Activated CD4-positive, alpha-beta T cell treated with anti-CD3 and anti-CD28 coated beads for 36 hours (primary cell): ENCODE results near the gene HS2ST1. TPM values are rescaled to one million over a fixed set of nuclear protein-coding genes. Genes with fewer than 3 reads are reported as not detected.

Experiments
- ATAC-seq: fragments of 200-7000 bp; cut with Tn5 transposase; one replicate; pipeline ENCODE4 v1.10.0; 2021; ENCODE audit warnings: mild to moderate bottlenecking, moderate library complexity
- CTCF ChIA-PET: fragments of 350-600 bp; sonication (Branson Sonifier 250); formaldehyde crosslinking; loops from one replicate; lab custom pipeline; 2021; ENCODE audit warnings: antibody characterized with exemption; lab: Charles Lee
- POLR2A ChIA-PET: fragments of 350-600 bp; sonication (Branson Sonifier 250); formaldehyde crosslinking; loops from one replicate; lab custom pipeline; 2021; ENCODE audit warnings: antibody characterized with exemption, inconsistent platforms; lab: Charles Lee
- DNase-seq: peaks from one replicate; pipeline ENCODE4 v3.0.0-alpha.2; 2020
- H3K27ac Mint-ChIP-seq: one replicate; pipeline ENCODE4 v1.8.0; 2021; ENCODE audit warnings: mixed read lengths
- H3K27me3 Mint-ChIP-seq: one replicate; pipeline ENCODE4 v1.8.0; 2021; ENCODE audit warnings: mixed read lengths
- H3K36me3 Mint-ChIP-seq: one replicate; pipeline ENCODE4 v1.8.0; 2021; ENCODE audit warnings: low read depth, mixed read lengths
- H3K4me1 Mint-ChIP-seq: one replicate; pipeline ENCODE4 v1.8.0; 2021; ENCODE audit warnings: mixed read lengths
- H3K4me3 Mint-ChIP-seq: one replicate; pipeline ENCODE4 v1.8.0; 2021; ENCODE audit warnings: mild to moderate bottlenecking, moderate library complexity, mixed read lengths
- H3K9me3 Mint-ChIP-seq: one replicate; pipeline ENCODE4 v1.8.0; 2021; ENCODE audit warnings: low read depth, mixed read lengths
- intact Hi-C, 2 experiments: fragments of 100-400 bp; cut with DNase I in 1 of 2; cut with micrococcal nuclease in 1 of 2; formaldehyde crosslinking; loops; one replicate each; pipeline versions ENCODE4 v1.14.2 to v1.15.1; 2022 to 2024; cut with DNase I, micrococcal nuclease
- total RNA-seq, 2 experiments: library from RNA; stranded (reverse); gene quantifications; one replicate each; pipeline ENCODE4 v1.2.3, GENCODE V29; 2021

HS2ST1 gene
- total RNA-seq, 2 experiments from 2014 or later, result 21.3 to 22.2 TPM

DNA sequence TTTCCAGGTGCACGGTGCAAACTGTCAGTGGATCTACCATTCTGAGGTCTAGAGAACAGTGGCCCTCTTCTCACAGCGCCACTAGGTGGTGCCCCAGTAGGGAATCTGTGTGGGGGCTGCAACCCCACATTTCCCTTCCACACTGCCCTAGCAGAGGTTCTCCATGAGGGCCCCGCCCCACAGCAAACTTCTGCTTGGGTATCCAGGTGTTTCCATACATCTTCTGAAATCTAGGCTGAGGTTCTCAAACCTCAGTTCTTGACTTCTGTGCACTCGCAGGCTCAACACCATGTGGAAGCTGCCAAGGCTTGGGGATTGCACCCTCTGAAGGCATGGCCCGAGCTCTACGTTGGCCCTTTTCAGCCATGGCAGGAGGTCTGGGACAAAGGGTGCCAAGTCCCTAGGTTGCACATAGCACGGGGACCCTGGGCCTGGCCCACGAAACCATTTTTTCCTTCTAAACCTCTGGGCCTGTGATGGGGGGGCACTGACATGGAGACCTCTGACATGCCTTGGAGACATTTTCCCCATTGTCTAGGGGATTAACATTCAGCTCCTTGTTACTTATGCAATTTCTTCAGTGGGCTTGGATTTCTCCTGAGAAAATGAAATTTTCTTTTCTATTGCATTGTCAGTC, 10.0 kb downstream of the HS2ST1 start:
- H3K36me3 Mint-ChIP-seq, result peaks cover 23% of the 10 kb centered on the region
- ATAC-seq (no peak), DNase-seq (no peak)
- peaks cover 24% of the 10 kb centered on the region for H3K9me3 Mint-ChIP-seq
- ChIA-PET CTCF (no interaction called here), POLR2A (no interaction called here)
- intact Hi-C loops, result no loop called here
- H3K4me1 Mint-ChIP-seq, result peaks cover 18% of the 10 kb centered on the region
- H3K4me3 Mint-ChIP-seq, result no peak overlapping the region
- no peak overlapping the region for H3K27ac Mint-ChIP-seq
- no peaks in the 10 kb centered on the region for H3K27me3 Mint-ChIP-seq

- H3K27me3 Mint-ChIP-seq, result no peaks in the 10 kb centered on the region
- CTCF ChIA-PET, result no interaction called here
- POLR2A ChIA-PET, result no interaction called here
- no peak for ATAC-seq
- no peak overlapping the region for H3K4me3 Mint-ChIP-seq
- DNase-seq, result no peak
- peaks cover 18% of the 10 kb centered on the region for H3K4me1 Mint-ChIP-seq
- H3K9me3 Mint-ChIP-seq, result peaks cover 24% of the 10 kb centered on the region
- no peak overlapping the region for H3K27ac Mint-ChIP-seq
- intact Hi-C loops, result no loop called here
- H3K36me3 Mint-ChIP-seq, result peaks cover 23% of the 10 kb centered on the region
Measured at GRCh38 chr1:86925742-86926141, 11.3 kb downstream of the HS2ST1 start.

- POLR2A ChIA-PET, result no interaction called here
- ATAC-seq (no peak), DNase-seq (no peak)
- intact Hi-C loops, result no loop called here
- H3K4me3 Mint-ChIP-seq, result no peak overlapping the region
- no peak overlapping the region for H3K27ac Mint-ChIP-seq
- CTCF ChIA-PET, result interaction anchor here (1.0 to 1.2 kb wide), 3 partner anchors 11 to 158 kb away, joined by 3 to 5 read pairs (median 4); partner anchors contain the start of gene HS2ST1
- H3K36me3 Mint-ChIP-seq, result peaks cover 23% of the 10 kb centered on the region
- H3K27me3 Mint-ChIP-seq, result no peaks in the 10 kb centered on the region
- H3K4me1 Mint-ChIP-seq, result peaks cover 19% of the 10 kb centered on the region
- H3K9me3 Mint-ChIP-seq, result peaks cover 24% of the 10 kb centered on the region
Measured at GRCh38 chr1:86926883-86927282, 12.4 kb downstream of the HS2ST1 start.

- ChIA-PET CTCF (no interaction called here), POLR2A (no interaction called here)
- H3K36me3 Mint-ChIP-seq, result peaks cover 12% of the 10 kb centered on the region
- no peak overlapping the region for H3K4me3 Mint-ChIP-seq
- intact Hi-C loops, result no loop called here
- no peak for ATAC-seq
- peaks cover 30% of the 10 kb centered on the region for H3K4me1 Mint-ChIP-seq
- H3K27me3 Mint-ChIP-seq, result no peaks in the 10 kb centered on the region
- no peak overlapping the region for H3K27ac Mint-ChIP-seq
- DNase-seq, result no peak
- H3K9me3 Mint-ChIP-seq, result peaks cover 13% of the 10 kb centered on the region
Measured at GRCh38 chr1:86928819-86929218, 14.4 kb downstream of the HS2ST1 start.

- Mint-ChIP-seq H3K27ac (no peak overlapping the region), H3K4me3 (no peak overlapping the region), H3K9me3 (no peaks in the 10 kb centered on the region), H3K36me3 (no peaks in the 10 kb centered on the region), H3K27me3 (no peaks in the 10 kb centered on the region), H3K4me1 (peaks cover 23% of the 10 kb centered on the region)
- ChIA-PET CTCF (interaction anchor here (1.6 to 2.3 kb wide), 2 partner anchors 17 to 19 kb away, joined by 5 to 7 read pairs; partner anchors contain the start of gene SELENOF), POLR2A (no interaction called here)
- DNase-seq, result no peak
- intact Hi-C loops, result no loop called here
- ATAC-seq, result no peak
Measured at GRCh38 chr1:86933051-86933450, 18.6 kb downstream of the HS2ST1 start.

DNA sequence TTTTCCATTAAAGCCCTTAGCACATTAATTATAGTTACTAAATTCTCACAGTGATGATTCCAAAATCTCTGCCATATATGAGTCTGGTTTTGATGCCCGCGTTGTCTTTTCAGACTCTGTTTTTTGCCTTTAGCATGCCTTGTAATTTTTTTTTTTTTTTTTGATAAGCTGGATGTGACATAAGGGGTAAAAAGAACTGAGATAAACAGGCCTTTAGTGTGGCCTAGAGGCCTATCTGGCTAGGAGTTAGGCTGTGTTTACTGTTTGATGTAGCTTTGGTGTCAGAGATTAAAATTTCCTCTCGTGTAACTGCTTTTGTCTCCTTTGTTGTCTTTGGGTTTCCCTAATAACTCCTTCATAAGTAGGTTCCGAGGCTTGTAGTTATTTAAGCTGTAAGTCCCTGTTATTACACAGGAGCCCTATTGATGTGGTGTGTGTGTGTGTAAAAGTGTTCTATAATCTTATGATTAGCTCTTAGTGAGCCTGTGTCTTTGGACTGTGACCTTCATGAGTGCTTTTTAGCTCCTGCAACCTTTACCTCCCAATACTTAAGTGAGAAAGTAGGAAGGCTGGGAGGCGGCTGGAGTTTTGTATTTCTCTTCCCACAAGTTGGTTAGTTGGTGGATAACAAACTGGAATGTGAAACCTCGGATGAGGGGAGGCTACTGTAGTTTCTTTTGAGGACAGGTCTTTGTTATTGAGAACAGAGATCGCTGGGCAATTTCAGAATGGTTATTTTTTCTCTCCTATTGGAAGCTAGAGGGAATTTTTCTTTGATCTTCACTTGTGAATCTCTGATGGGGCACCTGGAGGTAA, 19.3 kb downstream of the HS2ST1 start:
- Mint-ChIP-seq H3K9me3 (no peaks in the 10 kb centered on the region), H3K27me3 (no peaks in the 10 kb centered on the region), H3K27ac (peak overlapping the region; percentile 16), H3K4me1 (peaks cover 27% of the 10 kb centered on the region), H3K36me3 (no peaks in the 10 kb centered on the region), H3K4me3 (no peak overlapping the region)
- intact Hi-C loops, result no loop called here
- ChIA-PET CTCF (interaction anchor here (1.0 to 2.3 kb wide), 4 partner anchors 18 to 61 kb away, joined by 3 to 7 read pairs (median 5); partner anchors contain the start of gene SELENOF), POLR2A (interaction anchor here (0.7 kb wide), 1 partner anchor 18 kb away, joined by 3 read pairs; no protein-coding TSS in a partner anchor)
- no peak for DNase-seq
- ATAC-seq, result no peak

GRCh38 chr1:86938450-86938849, 24.0 kb downstream of the HS2ST1 start:
- Mint-ChIP-seq H3K4me3 (no peak overlapping the region), H3K27ac (no peak overlapping the region), H3K36me3 (no peaks in the 10 kb centered on the region), H3K4me1 (peaks cover 18% of the 10 kb centered on the region), H3K9me3 (no peaks in the 10 kb centered on the region), H3K27me3 (no peaks in the 10 kb centered on the region)
- CTCF ChIA-PET, result no interaction called here
- intact Hi-C loops, result no loop called here
- POLR2A ChIA-PET, result no interaction called here
- no peak for ATAC-seq
- no peak for DNase-seq

DNA sequence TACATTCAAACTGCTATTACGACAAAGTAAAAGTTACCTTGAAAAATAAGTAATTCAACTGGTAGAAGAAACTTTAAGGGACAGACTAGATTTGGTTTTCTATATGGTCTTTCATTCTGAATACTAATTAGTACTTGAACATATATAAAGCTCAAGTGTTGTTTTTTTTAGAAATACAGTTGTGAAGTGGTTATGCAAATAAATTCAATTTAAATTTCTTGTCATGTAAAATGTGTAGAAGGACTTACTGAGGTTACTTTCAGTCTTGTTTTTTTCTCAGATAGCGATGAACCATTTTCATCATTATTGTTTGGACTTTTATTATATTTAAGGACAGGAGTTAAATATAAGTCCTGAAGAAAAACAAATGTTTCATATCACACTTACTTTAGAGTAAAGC, 24.4 kb downstream of the HS2ST1 start:
- Mint-ChIP-seq H3K36me3 (no peaks in the 10 kb centered on the region), H3K4me3 (no peak overlapping the region), H3K9me3 (no peaks in the 10 kb centered on the region), H3K27me3 (no peaks in the 10 kb centered on the region), H3K27ac (no peak overlapping the region), H3K4me1 (peaks cover 14% of the 10 kb centered on the region)
- DNase-seq, result no peak
- ChIA-PET POLR2A (no interaction called here), CTCF (interaction anchor here (0.9 kb wide), 1 partner anchor 10 kb away, joined by 3 read pairs; no protein-coding TSS in a partner anchor)
- intact Hi-C loops, result no loop called here
- ATAC-seq, result no peak

DNA sequence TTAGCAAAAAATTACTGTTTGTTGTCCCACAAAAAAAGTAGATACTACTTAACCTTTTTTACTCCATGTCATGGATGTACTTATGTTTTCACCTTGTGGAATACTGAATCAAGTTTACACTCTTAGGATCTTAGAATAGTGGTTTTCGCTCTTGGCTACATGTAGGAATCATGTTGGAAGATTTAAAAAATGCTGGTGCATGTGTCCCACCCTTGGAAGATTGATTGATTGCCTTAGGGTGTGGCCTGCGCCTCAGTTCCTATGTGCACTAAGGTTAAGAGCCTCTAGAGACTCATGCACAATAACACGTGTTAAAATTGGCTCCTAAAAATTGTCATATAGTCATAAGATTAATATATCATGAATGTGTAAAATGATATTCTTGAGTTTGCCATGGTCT, 25.0 kb downstream of the HS2ST1 start:
- no peak overlapping the region for H3K4me3 Mint-ChIP-seq
- intact Hi-C loops, result no loop called here
- H3K27ac Mint-ChIP-seq, result no peak overlapping the region
- H3K9me3 Mint-ChIP-seq, result no peaks in the 10 kb centered on the region
- DNase-seq (no peak), ATAC-seq (no peak)
- CTCF ChIA-PET, result interaction anchor here (0.9 kb wide), 1 partner anchor 9 kb away, joined by 3 read pairs; no protein-coding TSS in a partner anchor
- H3K36me3 Mint-ChIP-seq, result no peaks in the 10 kb centered on the region
- no peaks in the 10 kb centered on the region for H3K27me3 Mint-ChIP-seq
- H3K4me1 Mint-ChIP-seq, result peaks cover 9% of the 10 kb centered on the region
- POLR2A ChIA-PET, result no interaction called here

GRCh38 chr1:86940599-86940998, 26.2 kb downstream of the HS2ST1 start:
- Mint-ChIP-seq H3K4me1 (peaks cover 7% of the 10 kb centered on the region), H3K27ac (no peak overlapping the region), H3K4me3 (no peak overlapping the region), H3K36me3 (no peaks in the 10 kb centered on the region), H3K27me3 (no peaks in the 10 kb centered on the region), H3K9me3 (no peaks in the 10 kb centered on the region)
- CTCF ChIA-PET, result no interaction called here
- intact Hi-C loops, result no loop called here
- ATAC-seq (no peak), DNase-seq (no peak)
- POLR2A ChIA-PET, result no interaction called here

GRCh38 chr1:86942042-86942441, 27.6 kb downstream of the HS2ST1 start:
- Mint-ChIP-seq H3K4me3 (no peak overlapping the region), H3K27ac (no peak overlapping the region), H3K36me3 (no peaks in the 10 kb centered on the region), H3K9me3 (no peaks in the 10 kb centered on the region), H3K4me1 (peaks cover 7% of the 10 kb centered on the region), H3K27me3 (no peaks in the 10 kb centered on the region)
- ChIA-PET CTCF (interaction anchor here (0.7 to 1.2 kb wide), 4 partner anchors 24 to 494 kb away, joined by 3 to 4 read pairs (median 3); no protein-coding TSS in a partner anchor), POLR2A (interaction anchor here (0.6 kb wide), 1 partner anchor 1935 kb away, joined by 4 read pairs; no protein-coding TSS in a partner anchor)
- DNase-seq (no peak), ATAC-seq (no peak)
- intact Hi-C loops, result no loop called here
